GM12872 (cell line): ENCODE data around the gene CPO.

Source experiments
- CTCF ChIP-seq: IDR thresholded peaks from 3 replicates; pipeline ENCODE4 v1.5.1; 2011; ENCODE audit warnings: low read depth, mild to moderate bottlenecking, low read length, moderate library complexity; ENCODE audit not compliant: insufficient read depth

CPO gene

GRCh38 chr2:206935991-206936842, 3.1 kb upstream of the CPO start:
- no peak for TF ChIP-seq CTCF

GRCh38 chr2:206936843-206937230, 2.5 kb upstream of the CPO start:
- TF ChIP-seq CTCF: no peak

- TF ChIP-seq CTCF: no peak
These were observed 1.8 kb upstream of the CPO start for GRCh38 chr2:206937555-206937954.

- no peak for TF ChIP-seq CTCF
These were observed 1.2 kb downstream of the CPO start for GRCh38 chr2:206940546-206940945.

GRCh38 chr2:206942592-206943478, 3.5 kb downstream of the CPO start:
- no peak for TF ChIP-seq CTCF

GRCh38 chr2:206955253-206955652, 15.9 kb downstream of the CPO start:
- TF ChIP-seq CTCF: no peak

GRCh38 chr2:206958261-206958660, 18.9 kb downstream of the CPO start:
- TF ChIP-seq CTCF: no peak
